Measurements from ENCODE around the gene ACYP2. TPM values are rescaled to one million over a fixed set of nuclear protein-coding genes. Genes with fewer than 3 reads are reported as not detected.

ACYP2 gene
- total RNA-seq, 1 donor from 2014 or later = 14.9 TPM

- Mint-ChIP-seq H3K27me3 (no peaks in the 10 kb centered on the region), H3K27ac (no peak overlapping the region), H3K4me3 (no peak overlapping the region), H3K9me3 (peaks cover 16% of the 10 kb centered on the region), H3K36me3 (ENCODE audit: low read depth) (peaks cover 21% of the 10 kb centered on the region), H3K4me1 (no peaks in the 10 kb centered on the region)
- intact Hi-C loops (cut with micrococcal nuclease) = no loop called here
- ATAC-seq (ENCODE audit: low read depth) (no peak), DNase-seq (no peak)
- no peak for TF ChIP-seq CTCF (IDR thresholded peaks at IDR 0.05)
- ChIA-PET POLR2A (no interaction called here), CTCF (interaction anchor here (0.7 kb wide), 1 partner anchor 18 kb away, joined by 4 read pairs; no protein-coding TSS in a partner anchor)
Measured at GRCh38 chr2:54212456-54212855, 97.0 kb downstream of the ACYP2 start.

GRCh38 chr2:54213082-54213481, 97.7 kb downstream of the ACYP2 start:
- Mint-ChIP-seq H3K27me3 (no peaks in the 10 kb centered on the region), H3K4me3 (no peak overlapping the region), H3K27ac (no peak overlapping the region), H3K9me3 (peaks cover 16% of the 10 kb centered on the region), H3K4me1 (no peaks in the 10 kb centered on the region), H3K36me3 (ENCODE audit: low read depth) (peaks cover 21% of the 10 kb centered on the region)
- CTCF ChIA-PET = no interaction called here
- DNase-seq = no peak
- ATAC-seq (ENCODE audit: low read depth) = no peak
- TF ChIP-seq CTCF (IDR thresholded peaks at IDR 0.05) = no peak
- POLR2A ChIA-PET = no interaction called here
- intact Hi-C loops (cut with micrococcal nuclease) = no loop called here

- ATAC-seq (ENCODE audit: low read depth) (no peak), DNase-seq (no peak)
- Mint-ChIP-seq H3K36me3 (ENCODE audit: low read depth) (peaks cover 13% of the 10 kb centered on the region), H3K9me3 (no peaks in the 10 kb centered on the region), H3K4me1 (no peaks in the 10 kb centered on the region), H3K4me3 (no peak overlapping the region), H3K27me3 (no peaks in the 10 kb centered on the region), H3K27ac (no peak overlapping the region)
- TF ChIP-seq CTCF (IDR thresholded peaks at IDR 0.05) = no peak
- POLR2A ChIA-PET = no interaction called here
- CTCF ChIA-PET = no interaction called here
- intact Hi-C loops (cut with micrococcal nuclease) = no loop called here
Measured at GRCh38 chr2:54224997-54225396, 109.6 kb downstream of the ACYP2 start.

GRCh38 chr2:54226260-54226659, 110.8 kb downstream of the ACYP2 start:
- intact Hi-C loops (cut with micrococcal nuclease) = no loop called here
- H3K4me1 Mint-ChIP-seq = no peaks in the 10 kb centered on the region
- H3K4me3 Mint-ChIP-seq = no peak overlapping the region
- POLR2A ChIA-PET = no interaction called here
- no peaks in the 10 kb centered on the region for H3K27me3 Mint-ChIP-seq
- DNase-seq = no peak
- no peak for ATAC-seq (ENCODE audit: low read depth)
- no peaks in the 10 kb centered on the region for H3K9me3 Mint-ChIP-seq
- CTCF ChIA-PET = no interaction called here
- TF ChIP-seq CTCF (IDR thresholded peaks at IDR 0.05) = no peak
- no peak overlapping the region for H3K27ac Mint-ChIP-seq
- peaks cover 18% of the 10 kb centered on the region for H3K36me3 Mint-ChIP-seq (ENCODE audit: low read depth)

GRCh38 chr2:54227798-54228197, 112.4 kb downstream of the ACYP2 start:
- ChIA-PET POLR2A (no interaction called here), CTCF (no interaction called here)
- Mint-ChIP-seq H3K36me3 (ENCODE audit: low read depth) (peaks cover 25% of the 10 kb centered on the region), H3K4me1 (no peaks in the 10 kb centered on the region), H3K27ac (no peak overlapping the region), H3K27me3 (no peaks in the 10 kb centered on the region), H3K9me3 (peaks cover 8% of the 10 kb centered on the region), H3K4me3 (no peak overlapping the region)
- no peak for TF ChIP-seq CTCF (IDR thresholded peaks at IDR 0.05)
- intact Hi-C loops (cut with micrococcal nuclease) = no loop called here
- ATAC-seq (ENCODE audit: low read depth) = no peak
- DNase-seq = no peak

Data from activated B cell treated with CpG ODN at 0.5 μM for 24 hours (primary cell).